NCI-H1436 treated with DMSO at 0.1 percent for 48 hours (cell line): ENCODE measurements around the gene HECTD2.
"Not testable (repeated sequence)": the region's sequence is repeated elsewhere in the genome, so short reads cannot be mapped to it uniquely, and the experiment has no call there.

ENCODE experiments used
- DNase-seq: peaks from one replicate; lab custom pipeline; 2025; lab: John Stamatoyannopoulos, UW

Gene HECTD2

GRCh38 chr10:91409869-91410637, at the start of gene HECTD2:
TSS of gene HECTD2 (plus strand) at chr10:91410344. CDS start at chr10:91410439, 95 bp downstream.
- no peak for DNase-seq

- DNase-seq: no peak
Observed at GRCh38 chr10:91360461-91360860, 49.7 kb upstream of the HECTD2 start.

GRCh38 chr10:91365519-91365918, 44.6 kb upstream of the HECTD2 start:
- DNase-seq: not testable (repeated sequence)

- no peak for DNase-seq
Observed at GRCh38 chr10:91366704-91367103, 43.4 kb upstream of the HECTD2 start.

- DNase-seq: no peak
Observed at GRCh38 chr10:91367127-91367531, 43.0 kb upstream of the HECTD2 start.

GRCh38 chr10:91367558-91367957, 42.6 kb upstream of the HECTD2 start:
- DNase-seq: no peak

GRCh38 chr10:91369978-91370589, 40.1 kb upstream of the HECTD2 start:
- DNase-seq: not testable (repeated sequence)

GRCh38 chr10:91374052-91374451, 36.1 kb upstream of the HECTD2 start:
- DNase-seq: no peak

GRCh38 chr10:91378061-91378460, 32.1 kb upstream of the HECTD2 start:
- no peak for DNase-seq

- DNase-seq: no peak
Observed at GRCh38 chr10:91380873-91381256, 29.3 kb upstream of the HECTD2 start.

- DNase-seq: no peak
Observed at GRCh38 chr10:91381257-91381891, 28.8 kb upstream of the HECTD2 start.

GRCh38 chr10:91385306-91386085, 24.6 kb upstream of the HECTD2 start:
- DNase-seq: no peak

- peak; percentile 19 for DNase-seq
Observed at GRCh38 chr10:91389636-91390512, 20.3 kb upstream of the HECTD2 start.

GRCh38 chr10:91390513-91390825, 19.7 kb upstream of the HECTD2 start:
- not testable (repeated sequence) for DNase-seq

GRCh38 chr10:91391920-91392319, 18.2 kb upstream of the HECTD2 start:
- no peak for DNase-seq

GRCh38 chr10:91406322-91406721, 3.8 kb upstream of the HECTD2 start:
- no peak for DNase-seq

GRCh38 chr10:91409069-91409868, 875 bp upstream of the HECTD2 start:
- DNase-seq: peak; percentile 46

GRCh38 chr10:91410638-91411371, 661 bp downstream of the HECTD2 start:
- DNase-seq: no peak

GRCh38 chr10:91411621-91412020, 1.5 kb downstream of the HECTD2 start:
- DNase-seq: no peak
